ENCODE data around the gene DLG2.

DNA sequence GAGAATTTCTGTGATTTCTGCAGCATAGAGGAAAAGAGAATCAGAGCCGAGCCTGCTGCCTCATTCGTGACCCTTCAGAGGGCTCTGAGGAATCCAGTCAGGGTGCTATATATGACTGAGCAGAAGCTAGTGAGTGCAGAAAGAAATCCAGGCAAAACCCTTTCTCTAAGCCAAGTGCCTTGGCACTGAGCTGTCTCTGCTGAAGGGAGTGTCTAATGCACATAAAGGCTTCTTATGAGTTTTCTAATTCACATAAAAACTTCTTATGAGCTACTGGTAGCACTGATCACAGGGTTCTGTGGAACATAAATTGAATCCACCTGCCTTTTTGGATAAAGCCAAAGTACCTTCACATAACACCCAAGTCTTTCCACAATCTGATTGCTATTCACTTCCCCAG lies 1555.3 kb downstream of the DLG2 start:
- TF ChIP-seq POLR2AphosphoS5 (IDR thresholded peaks at IDR 0.05; ENCODE audit: low read depth) = no peak
- TF ChIP-seq, protein P1, sequence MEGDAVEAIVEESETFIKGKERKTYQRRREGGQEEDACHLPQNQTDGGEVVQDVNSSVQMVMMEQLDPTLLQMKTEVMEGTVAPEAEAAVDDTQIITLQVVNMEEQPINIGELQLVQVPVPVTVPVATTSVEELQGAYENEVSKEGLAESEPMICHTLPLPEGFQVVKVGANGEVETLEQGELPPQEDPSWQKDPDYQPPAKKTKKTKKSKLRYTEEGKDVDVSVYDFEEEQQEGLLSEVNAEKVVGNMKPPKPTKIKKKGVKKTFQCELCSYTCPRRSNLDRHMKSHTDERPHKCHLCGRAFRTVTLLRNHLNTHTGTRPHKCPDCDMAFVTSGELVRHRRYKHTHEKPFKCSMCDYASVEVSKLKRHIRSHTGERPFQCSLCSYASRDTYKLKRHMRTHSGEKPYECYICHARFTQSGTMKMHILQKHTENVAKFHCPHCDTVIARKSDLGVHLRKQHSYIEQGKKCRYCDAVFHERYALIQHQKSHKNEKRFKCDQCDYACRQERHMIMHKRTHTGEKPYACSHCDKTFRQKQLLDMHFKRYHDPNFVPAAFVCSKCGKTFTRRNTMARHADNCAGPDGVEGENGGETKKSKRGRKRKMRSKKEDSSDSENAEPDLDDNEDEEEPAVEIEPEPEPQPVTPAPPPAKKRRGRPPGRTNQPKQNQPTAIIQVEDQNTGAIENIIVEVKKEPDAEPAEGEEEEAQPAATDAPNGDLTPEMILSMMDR (IDR thresholded peaks at IDR 0.05; ENCODE audit: insufficient read depth, low read length) = no peak
- TF ChIP-seq, protein P2, sequence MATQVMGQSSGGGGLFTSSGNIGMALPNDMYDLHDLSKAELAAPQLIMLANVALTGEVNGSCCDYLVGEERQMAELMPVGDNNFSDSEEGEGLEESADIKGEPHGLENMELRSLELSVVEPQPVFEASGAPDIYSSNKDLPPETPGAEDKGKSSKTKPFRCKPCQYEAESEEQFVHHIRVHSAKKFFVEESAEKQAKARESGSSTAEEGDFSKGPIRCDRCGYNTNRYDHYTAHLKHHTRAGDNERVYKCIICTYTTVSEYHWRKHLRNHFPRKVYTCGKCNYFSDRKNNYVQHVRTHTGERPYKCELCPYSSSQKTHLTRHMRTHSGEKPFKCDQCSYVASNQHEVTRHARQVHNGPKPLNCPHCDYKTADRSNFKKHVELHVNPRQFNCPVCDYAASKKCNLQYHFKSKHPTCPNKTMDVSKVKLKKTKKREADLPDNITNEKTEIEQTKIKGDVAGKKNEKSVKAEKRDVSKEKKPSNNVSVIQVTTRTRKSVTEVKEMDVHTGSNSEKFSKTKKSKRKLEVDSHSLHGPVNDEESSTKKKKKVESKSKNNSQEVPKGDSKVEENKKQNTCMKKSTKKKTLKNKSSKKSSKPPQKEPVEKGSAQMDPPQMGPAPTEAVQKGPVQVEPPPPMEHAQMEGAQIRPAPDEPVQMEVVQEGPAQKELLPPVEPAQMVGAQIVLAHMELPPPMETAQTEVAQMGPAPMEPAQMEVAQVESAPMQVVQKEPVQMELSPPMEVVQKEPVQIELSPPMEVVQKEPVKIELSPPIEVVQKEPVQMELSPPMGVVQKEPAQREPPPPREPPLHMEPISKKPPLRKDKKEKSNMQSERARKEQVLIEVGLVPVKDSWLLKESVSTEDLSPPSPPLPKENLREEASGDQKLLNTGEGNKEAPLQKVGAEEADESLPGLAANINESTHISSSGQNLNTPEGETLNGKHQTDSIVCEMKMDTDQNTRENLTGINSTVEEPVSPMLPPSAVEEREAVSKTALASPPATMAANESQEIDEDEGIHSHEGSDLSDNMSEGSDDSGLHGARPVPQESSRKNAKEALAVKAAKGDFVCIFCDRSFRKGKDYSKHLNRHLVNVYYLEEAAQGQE (IDR thresholded peaks at IDR 0.05; ENCODE audit: insufficient replicate concordance, low read depth) = no peak
